SU-DHL-6 (cell line): ENCODE data around the gene TRAPPC2L.

ENCODE experiments used
- H2AFZ ChIP-seq: fragments of 200-600 bp; sonication (generic); 2 replicates; pipeline ENCODE4 v1.6.1; 2014; ENCODE audit warnings: low read depth, mild to moderate bottlenecking, moderate library complexity, mixed read lengths, antibody characterized with exemption, low read length; ENCODE audit not compliant: severe bottlenecking
- H3F3A ChIP-seq: fragments of 200-600 bp; shearing (Covaris generic); 2 replicates; pipeline ENCODE4 v1.6.0; 2016; ENCODE audit warnings: antibody characterized with exemption, mild to moderate bottlenecking; ENCODE audit not compliant: insufficient read depth
- H3K27ac ChIP-seq: fragments of 200-600 bp; sonication (generic); 2 replicates; pipeline ENCODE4 v1.5.1; 2016; ENCODE audit warnings: low read depth, mild to moderate bottlenecking, low read length, moderate library complexity, mixed read lengths
- H3K27me3 ChIP-seq: fragments of 200-600 bp; sonication (generic), shearing (Covaris generic); 2 replicates; pipeline ENCODE4 v1.6.0; 2014; ENCODE audit warnings: mild to moderate bottlenecking, low read length
- H3K36me3 ChIP-seq: fragments of 200-600 bp; sonication (generic); 2 replicates; pipeline ENCODE4 v1.6.1; 2014; ENCODE audit warnings: mild to moderate bottlenecking, low read length, mixed read lengths
- H3K4me2 ChIP-seq: fragments of 300-600, 200-600 bp; shearing (Covaris generic), sonication (generic); 2 replicates; pipeline ENCODE4 v1.6.0; 2014; ENCODE audit warnings: low read length, low read depth, mild to moderate bottlenecking; ENCODE audit not compliant: poor library complexity, severe bottlenecking
- H3K4me3 ChIP-seq: fragments of 200-600 bp; sonication (generic); 2 replicates; pipeline ENCODE4 v1.5.1; 2014; ENCODE audit warnings: antibody characterized with exemption, low read length, mild to moderate bottlenecking, mixed read lengths; ENCODE audit not compliant: insufficient read depth, poor library complexity, severe bottlenecking
- H3K79me2 ChIP-seq: fragments of 200-600 bp; sonication (generic); 2 replicates; pipeline ENCODE4 v1.6.1; 2014; ENCODE audit warnings: mild to moderate bottlenecking, low read length, moderate library complexity; ENCODE audit not compliant: insufficient read depth
- H3K9ac ChIP-seq: fragments of 200-600 bp; sonication (generic); 2 replicates; pipeline ENCODE4 v1.7.0; 2014; ENCODE audit warnings: mild to moderate bottlenecking, low read length
- H3K9me2 ChIP-seq: fragments of 200-600 bp; sonication (generic); replicated peaks from 2 replicates; pipeline ENCODE4 v1.6.1; 2014; ENCODE audit warnings: low read length; ENCODE audit not compliant: insufficient read depth
- H3K9me3 ChIP-seq: fragments of 200-600 bp; sonication (generic); 2 replicates; pipeline ENCODE4 v1.6.1; 2014; ENCODE audit warnings: low read length, mixed read lengths; ENCODE audit not compliant: insufficient read depth
- H4K20me1 ChIP-seq: fragments of 200-600 bp; sonication (generic); 2 replicates; pipeline ENCODE4 v1.6.1; 2014; ENCODE audit warnings: low read depth, mild to moderate bottlenecking, antibody characterized with exemption, low read length, moderate library complexity, mixed read lengths
- CTCF ChIP-seq: fragments of 200-600 bp; sonication (generic); IDR thresholded peaks from one replicate; pipeline ENCODE4 v1.5.1; 2017; ENCODE audit warnings: antibody characterized with exemption, mild to moderate bottlenecking, low read length, moderate library complexity; ENCODE audit not compliant: insufficient read depth, poor library complexity, severe bottlenecking
- EZH2phosphoT487 ChIP-seq: fragments of 200-600 bp; sonication (generic), shearing (Covaris generic); conservative IDR thresholded peaks from 2 replicates; pipeline ENCODE4 v1.6.1; 2018; ENCODE audit warnings: mild to moderate bottlenecking, antibody characterized with exemption, low read length, moderate library complexity, mixed read lengths

TRAPPC2L gene

DNA sequence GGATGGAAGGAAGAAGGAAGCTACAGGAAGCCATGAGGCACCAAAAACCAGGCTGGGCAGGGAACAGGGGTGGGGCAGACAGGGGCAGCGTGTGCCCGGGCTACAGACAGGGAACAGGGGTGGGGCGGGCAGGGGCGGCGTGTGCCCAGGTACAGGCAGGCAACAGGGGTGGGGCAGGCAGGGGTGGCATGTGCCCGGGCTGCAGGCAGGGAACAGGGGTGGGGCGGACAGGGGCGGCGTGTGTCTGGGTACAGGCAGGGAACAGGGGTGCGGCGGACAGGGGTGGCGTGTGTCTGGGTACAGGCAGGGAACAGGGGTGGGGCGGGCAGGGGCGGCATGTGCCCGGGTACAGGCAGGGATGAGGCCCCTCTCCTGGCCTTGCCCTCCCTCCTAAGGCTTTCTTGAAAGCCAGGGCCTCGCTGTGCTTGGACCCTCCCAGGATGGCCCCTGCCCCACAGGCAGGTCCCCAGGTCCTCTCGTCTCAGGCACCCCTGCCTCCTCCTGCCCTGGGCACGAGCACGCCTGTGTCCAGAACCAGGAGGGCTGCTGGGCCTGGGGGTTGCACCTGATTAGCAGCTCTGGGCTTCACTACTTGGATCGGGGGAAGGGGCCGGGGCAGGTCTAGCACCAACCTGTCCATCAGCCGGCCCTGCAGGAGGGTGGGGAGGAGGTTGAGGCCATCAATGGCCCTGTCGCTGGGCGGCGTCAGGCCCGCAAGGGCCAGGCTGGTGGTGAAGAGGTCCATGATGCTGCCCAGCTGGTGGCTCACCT lies 30.7 kb upstream of the TRAPPC2L start:
- H3K9ac ChIP-seq = no peak overlapping the region
- H3K79me2 ChIP-seq = no peaks in the 10 kb centered on the region
- H3K9me3 ChIP-seq = no peaks in the 10 kb centered on the region
- H3K27me3 ChIP-seq = no peaks in the 10 kb centered on the region
- no peak overlapping the region for H3K4me2 ChIP-seq
- no peaks in the 10 kb centered on the region for H3K9me2 ChIP-seq
- H3K4me3 ChIP-seq = no peak overlapping the region
- H3K27ac ChIP-seq = no peak overlapping the region
- no peaks in the 10 kb centered on the region for H3K36me3 ChIP-seq
- no peaks in the 10 kb centered on the region for H3F3A ChIP-seq
- H2AFZ ChIP-seq = no peak overlapping the region
- TF ChIP-seq EZH2phosphoT487 = no peak
- TF ChIP-seq CTCF = no peak
- no peaks in the 10 kb centered on the region for H4K20me1 ChIP-seq

DNA sequence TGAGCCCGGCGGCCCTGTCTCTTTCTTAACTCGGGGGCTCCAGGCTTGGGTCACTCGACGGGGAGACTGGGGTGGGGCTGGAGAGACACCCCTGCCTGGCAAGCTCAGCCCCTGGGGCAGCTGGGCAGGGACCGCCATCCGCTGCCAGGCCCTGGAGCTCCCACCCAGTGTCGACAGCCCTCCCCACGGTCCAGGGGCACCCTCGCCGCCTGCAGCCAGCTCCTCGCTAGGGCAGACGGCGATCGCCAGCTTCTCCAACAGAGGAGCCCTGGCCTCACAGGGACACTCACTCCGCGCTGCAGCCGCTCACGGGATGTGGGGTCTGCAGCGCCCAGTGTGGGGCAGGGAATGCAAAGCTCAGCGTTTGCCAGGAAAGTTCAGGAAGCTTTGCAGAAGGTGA lies 29.2 kb upstream of the TRAPPC2L start:
- Histone ChIP-seq H2AFZ (no peak overlapping the region), H3K27ac (no peak overlapping the region), H3K4me3 (no peak overlapping the region), H3K27me3 (no peaks in the 10 kb centered on the region), H4K20me1 (no peaks in the 10 kb centered on the region), H3K36me3 (no peaks in the 10 kb centered on the region), H3K9ac (no peak overlapping the region), H3K79me2 (no peaks in the 10 kb centered on the region), H3K9me3 (no peaks in the 10 kb centered on the region), H3F3A (no peaks in the 10 kb centered on the region), H3K9me2 (no peaks in the 10 kb centered on the region), H3K4me2 (no peak overlapping the region)
- no peak for TF ChIP-seq EZH2phosphoT487
- TF ChIP-seq CTCF = no peak

DNA sequence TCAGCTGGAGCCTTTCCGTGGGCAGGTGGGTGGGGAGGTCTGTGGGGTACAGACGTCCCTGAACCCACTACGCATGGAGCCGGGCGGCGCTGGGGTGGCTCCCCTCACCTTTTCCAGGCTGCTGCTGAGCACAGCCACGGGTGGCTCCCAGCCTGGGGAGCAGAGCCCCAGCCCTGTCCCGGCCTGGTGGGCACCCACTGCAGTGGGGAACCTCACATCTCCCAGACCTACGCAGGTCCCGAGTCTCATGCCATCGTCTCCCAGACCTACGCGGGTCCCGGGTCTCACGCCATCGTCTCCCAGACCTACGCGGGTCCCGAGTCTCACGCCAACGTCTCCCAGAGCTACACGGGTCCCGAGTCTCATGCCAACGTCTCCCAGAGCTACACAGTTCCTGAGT lies 28.2 kb upstream of the TRAPPC2L start:
- H3K4me2 ChIP-seq = no peak overlapping the region
- H3F3A ChIP-seq = no peaks in the 10 kb centered on the region
- H2AFZ ChIP-seq = no peak overlapping the region
- H3K36me3 ChIP-seq = no peaks in the 10 kb centered on the region
- H3K79me2 ChIP-seq = no peaks in the 10 kb centered on the region
- no peak overlapping the region for H3K27ac ChIP-seq
- H3K4me3 ChIP-seq = no peak overlapping the region
- TF ChIP-seq CTCF (no peak), EZH2phosphoT487 (no peak)
- no peaks in the 10 kb centered on the region for H3K9me3 ChIP-seq
- H3K27me3 ChIP-seq = no peaks in the 10 kb centered on the region
- no peaks in the 10 kb centered on the region for H3K9me2 ChIP-seq
- H4K20me1 ChIP-seq = no peaks in the 10 kb centered on the region
- no peak overlapping the region for H3K9ac ChIP-seq
